Cardiac septum (tissue), 1 donor: ENCODE results near the gene GALNTL6. TPM values are rescaled to one million over a fixed set of nuclear protein-coding genes. Genes with fewer than 3 reads are reported as not detected.

ENCODE experiments used
- DNase-seq: peaks from one replicate; pipeline ENCODE4 v3.0.0-alpha.2; 2020; ENCODE audit warnings: low spot score
- intact Hi-C: fragments of 100-400 bp; cut with DNase I; formaldehyde crosslinking; loops from one replicate; pipeline ENCODE4 v1.14.0; 2022
- total RNA-seq: library from RNA; stranded (reverse); fragmentation: NEBNext Ultra II Directional; extraction: Animal tissue kit (Norgen Biotek cat#: 25700); gene quantifications from one replicate; pipeline ENCODE4 v1.2.1, GENCODE V29; 2021
- donor health status: DM: no; HTN: no; CAD: no.

GALNTL6 gene
- total RNA-seq, 1 donor from 2014 or later, result not detected

GRCh38 chr4:171981185-171981584 is 168.0 kb downstream of the GALNTL6 start:
- intact Hi-C loops, result no loop called here

GRCh38 chr4:171983935-171984805 is 171.0 kb downstream of the GALNTL6 start:
- DNase-seq, result no peak
- intact Hi-C loops, result no loop called here

More at GRCh38 chr4:171981185-171981584, 168.0 kb downstream of the GALNTL6 start:
- no peak for DNase-seq

- no peak for DNase-seq
- intact Hi-C loops, result no loop called here
Measured at GRCh38 chr4:171985129-171985528, 171.9 kb downstream of the GALNTL6 start.

GRCh38 chr4:171993247-171993646 is 180.0 kb downstream of the GALNTL6 start:
- DNase-seq, result no peak
- intact Hi-C loops, result no loop called here

GRCh38 chr4:172007889-172008288 is 194.7 kb downstream of the GALNTL6 start:
- intact Hi-C loops, result no loop called here
- no peak for DNase-seq

- no peak for DNase-seq
- intact Hi-C loops, result no loop called here
Measured at GRCh38 chr4:172009446-172010230, 196.4 kb downstream of the GALNTL6 start.

GRCh38 chr4:172011196-172011595 is 198.0 kb downstream of the GALNTL6 start:
- intact Hi-C loops, result no loop called here
- no peak for DNase-seq

- no peak for DNase-seq
- intact Hi-C loops, result no loop called here
Measured at GRCh38 chr4:172018358-172018757, 205.2 kb downstream of the GALNTL6 start.

- no peak for DNase-seq
- intact Hi-C loops, result no loop called here
Measured at GRCh38 chr4:172035562-172035961, 222.4 kb downstream of the GALNTL6 start.

GRCh38 chr4:172040766-172041165 is 227.6 kb downstream of the GALNTL6 start:
- DNase-seq, result no peak
- intact Hi-C loops, result no loop called here

GRCh38 chr4:172042714-172043114 is 229.5 kb downstream of the GALNTL6 start:
- intact Hi-C loops, result no loop called here
- no peak for DNase-seq

GRCh38 chr4:172045981-172046380 is 232.8 kb downstream of the GALNTL6 start:
- no peak for DNase-seq
- intact Hi-C loops, result no loop called here

- DNase-seq, result no peak
- intact Hi-C loops, result no loop called here
Measured at GRCh38 chr4:172048666-172049065, 235.5 kb downstream of the GALNTL6 start.

GRCh38 chr4:172050911-172051310 is 237.7 kb downstream of the GALNTL6 start:
- intact Hi-C loops, result no loop called here
- no peak for DNase-seq

- intact Hi-C loops, result no loop called here
- no peak for DNase-seq
Measured at GRCh38 chr4:172055046-172055445, 241.8 kb downstream of the GALNTL6 start.

GRCh38 chr4:172055498-172055897 is 242.3 kb downstream of the GALNTL6 start:
- DNase-seq, result no peak
- intact Hi-C loops, result no loop called here

GRCh38 chr4:172061204-172061603 is 248.0 kb downstream of the GALNTL6 start:
- no peak for DNase-seq
- intact Hi-C loops, result no loop called here

- no peak for DNase-seq
- intact Hi-C loops, result no loop called here
Measured at GRCh38 chr4:172068506-172068905, 255.3 kb downstream of the GALNTL6 start.

GRCh38 chr4:172073590-172073989 is 260.4 kb downstream of the GALNTL6 start:
- no peak for DNase-seq
- intact Hi-C loops, result no loop called here

- DNase-seq, result no peak
- intact Hi-C loops, result no loop called here
Measured at GRCh38 chr4:172083272-172083671, 270.1 kb downstream of the GALNTL6 start.

GRCh38 chr4:172088556-172088955 is 275.4 kb downstream of the GALNTL6 start:
- intact Hi-C loops, result no loop called here
- DNase-seq, result no peak
